Fibroblast of lung (primary cell): ENCODE measurements around the gene MS4A4A.

Experiments used
- EZH2 ChIP-seq: IDR thresholded peaks from 2 replicates; pipeline ENCODE4 v1.5.1; 2012; ENCODE audit warnings: low read length, control low read depth, mild to moderate bottlenecking; ENCODE audit errors: missing control alignments
- TF ChIP-seq, protein P1 (sequence below), 2 donors: IDR thresholded peaks in 1 of 2; conservative IDR thresholded peaks in 1 of 2; 1 replicate in 1 of 2; 2 replicates in 1 of 2; pipeline ENCODE4 v1.5.1; 2011 to 2012; ENCODE audit warnings: low read length in 2 of 2, control low read depth in 1 of 2, inconsistent platforms in 1 of 2, low read depth in 1 of 2, mild to moderate bottlenecking in 1 of 2

DNA sequence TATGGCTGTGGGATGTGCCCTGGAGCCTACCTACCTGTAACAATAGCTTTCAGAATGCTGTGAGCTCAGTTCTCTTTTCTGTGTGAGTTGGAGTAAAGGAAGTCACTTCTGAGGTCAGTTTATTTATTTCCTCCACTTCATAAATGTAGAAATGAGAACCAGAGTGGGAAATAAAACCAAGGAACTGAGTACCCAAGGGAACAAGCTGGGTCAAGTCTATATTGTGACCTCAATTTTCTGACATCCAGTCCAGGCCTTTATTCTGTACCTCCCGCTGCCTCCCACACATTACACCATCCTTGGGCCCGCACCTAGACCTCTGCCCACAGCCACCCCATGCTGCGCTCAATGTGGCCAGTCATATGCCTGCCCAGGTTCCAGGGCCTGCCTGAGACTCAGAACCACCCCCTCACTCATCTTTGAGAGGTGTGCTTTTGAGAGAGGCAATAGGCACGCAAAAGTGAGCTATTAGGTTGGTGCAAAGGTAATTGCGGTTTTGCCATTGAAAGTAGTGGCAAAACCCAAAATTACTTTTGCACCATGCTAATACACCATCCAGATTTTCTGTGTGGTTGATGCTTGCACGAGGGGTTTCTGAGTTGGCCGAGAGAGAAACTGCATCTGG is 56.4 kb downstream of the MS4A4A start:
- TF ChIP-seq, protein P1, sequence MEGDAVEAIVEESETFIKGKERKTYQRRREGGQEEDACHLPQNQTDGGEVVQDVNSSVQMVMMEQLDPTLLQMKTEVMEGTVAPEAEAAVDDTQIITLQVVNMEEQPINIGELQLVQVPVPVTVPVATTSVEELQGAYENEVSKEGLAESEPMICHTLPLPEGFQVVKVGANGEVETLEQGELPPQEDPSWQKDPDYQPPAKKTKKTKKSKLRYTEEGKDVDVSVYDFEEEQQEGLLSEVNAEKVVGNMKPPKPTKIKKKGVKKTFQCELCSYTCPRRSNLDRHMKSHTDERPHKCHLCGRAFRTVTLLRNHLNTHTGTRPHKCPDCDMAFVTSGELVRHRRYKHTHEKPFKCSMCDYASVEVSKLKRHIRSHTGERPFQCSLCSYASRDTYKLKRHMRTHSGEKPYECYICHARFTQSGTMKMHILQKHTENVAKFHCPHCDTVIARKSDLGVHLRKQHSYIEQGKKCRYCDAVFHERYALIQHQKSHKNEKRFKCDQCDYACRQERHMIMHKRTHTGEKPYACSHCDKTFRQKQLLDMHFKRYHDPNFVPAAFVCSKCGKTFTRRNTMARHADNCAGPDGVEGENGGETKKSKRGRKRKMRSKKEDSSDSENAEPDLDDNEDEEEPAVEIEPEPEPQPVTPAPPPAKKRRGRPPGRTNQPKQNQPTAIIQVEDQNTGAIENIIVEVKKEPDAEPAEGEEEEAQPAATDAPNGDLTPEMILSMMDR (conservative IDR thresholded peaks at IDR 0.05 in 1 of 2, IDR thresholded peaks at IDR 0.05 in 1 of 2; ENCODE audit: low read depth in 1 of 2, low read length in 2 of 2): no peak
- no peak for TF ChIP-seq EZH2
